Loucy (cell line): ENCODE data around the gene SRRD.
A peak's percentile ranks its signal among the peaks of the same experiment; 100 is the strongest.

Source experiments
- H2AFZ ChIP-seq: fragments of 200-600 bp; sonication (generic); 2 replicates; pipeline ENCODE4 v1.6.0; 2016; ENCODE audit warnings: antibody characterized with exemption, mild to moderate bottlenecking, low read length, moderate library complexity
- H3F3A ChIP-seq: fragments of 200-600 bp; 2 replicates; pipeline ENCODE4 v1.6.0; 2016; ENCODE audit warnings: antibody characterized with exemption, low read depth, mild to moderate bottlenecking
- H3K27me3 ChIP-seq: fragments of 200-600 bp; sonication (generic); 2 replicates; pipeline ENCODE4 v1.6.1; 2014; ENCODE audit warnings: low read length, mild to moderate bottlenecking; ENCODE audit not compliant: insufficient read depth, poor library complexity, severe bottlenecking
- H3K36me3 ChIP-seq: fragments of 200-600 bp; sonication (generic); 2 replicates; pipeline ENCODE4 v1.6.1; 2016; ENCODE audit warnings: low read length; ENCODE audit not compliant: insufficient read depth
- H3K4me1 ChIP-seq: fragments of 200-600 bp; sonication (generic); 2 replicates; pipeline ENCODE4 v1.5.1; 2014; ENCODE audit warnings: low read length, mild to moderate bottlenecking; ENCODE audit not compliant: insufficient read depth, poor library complexity, severe bottlenecking
- H3K4me2 ChIP-seq: fragments of 200-600 bp; sonication (generic); 2 replicates; pipeline ENCODE4 v1.6.0; 2014; ENCODE audit warnings: antibody characterized with exemption, low read length, low read depth, mild to moderate bottlenecking; ENCODE audit not compliant: poor library complexity, severe bottlenecking
- H3K4me3 ChIP-seq: fragments of 200-600 bp; sonication (generic); 2 replicates; pipeline ENCODE4 v1.5.1; 2014; ENCODE audit warnings: low read length, mild to moderate bottlenecking, mixed read lengths; ENCODE audit not compliant: poor library complexity, severe bottlenecking
- H3K79me2 ChIP-seq: fragments of 200-600 bp; sonication (generic); 2 replicates; pipeline ENCODE4 v1.6.1; 2014; ENCODE audit warnings: low read length; ENCODE audit not compliant: insufficient read depth
- H3K9ac ChIP-seq: fragments of 200-600 bp; sonication (generic); 2 replicates; pipeline ENCODE4 v1.6.0; 2014; ENCODE audit warnings: mild to moderate bottlenecking, low read depth, low read length, moderate library complexity; ENCODE audit not compliant: poor library complexity, severe bottlenecking
- H3K9me2 ChIP-seq: fragments of 200-600 bp; sonication (generic); replicated peaks from 2 replicates; pipeline ENCODE4 v1.6.1; 2016; ENCODE audit warnings: low read depth, low read length, mixed read lengths
- H3K9me3 ChIP-seq: fragments of 200-600 bp; sonication (generic); 2 replicates; pipeline ENCODE4 v1.6.1; 2014; ENCODE audit warnings: mild to moderate bottlenecking, antibody characterized with exemption, low read length, low read depth; ENCODE audit not compliant: insufficient read depth
- H4K20me1 ChIP-seq: fragments of 200-600 bp; sonication (generic); 2 replicates; pipeline ENCODE4 v1.6.0; 2014; ENCODE audit warnings: antibody characterized with exemption, low read length, mild to moderate bottlenecking; ENCODE audit not compliant: insufficient read depth, poor library complexity, severe bottlenecking
- CTCF ChIP-seq: fragments of 200-600 bp; sonication (generic); conservative IDR thresholded peaks from 2 replicates; pipeline ENCODE4 v1.5.1; 2014; ENCODE audit warnings: mild to moderate bottlenecking, antibody characterized with exemption, low read length
- EZH2phosphoT487 ChIP-seq: fragments of 200-600 bp; IDR thresholded peaks from 2 replicates; pipeline ENCODE4 v1.6.1; 2018; ENCODE audit warnings: antibody characterized with exemption, mild to moderate bottlenecking, moderate library complexity, borderline replicate concordance

SRRD gene

GRCh38 chr22:26457661-26458272 lies 25.9 kb upstream of the SRRD start:
- TF ChIP-seq CTCF = no peak
- no peak for TF ChIP-seq EZH2phosphoT487
- Histone ChIP-seq H4K20me1 (peaks cover 13% of the 10 kb centered on the region), H3K9ac (no peak overlapping the region), H3K79me2 (peaks cover 20% of the 10 kb centered on the region), H3K4me2 (no peak overlapping the region), H3K36me3 (peaks cover 58% of the 10 kb centered on the region; the same call in 1 of the 2 replicates), H3F3A (no peaks in the 10 kb centered on the region), H3K4me1 (no peaks in the 10 kb centered on the region), H2AFZ (no peak overlapping the region), H3K9me2 (no peaks in the 10 kb centered on the region), H3K9me3 (no peaks in the 10 kb centered on the region), H3K4me3 (no peak overlapping the region), H3K27me3 (no peaks in the 10 kb centered on the region)

GRCh38 chr22:26460202-26460601 lies 23.5 kb upstream of the SRRD start:
- Histone ChIP-seq H3K27me3 (no peaks in the 10 kb centered on the region), H3K79me2 (peaks cover 20% of the 10 kb centered on the region), H2AFZ (no peak overlapping the region), H3K4me3 (no peak overlapping the region), H3K4me2 (no peak overlapping the region), H3K9ac (no peak overlapping the region), H3K9me2 (no peaks in the 10 kb centered on the region), H3K36me3 (peaks cover 63% of the 10 kb centered on the region; the same call in 1 of the 2 replicates), H3K4me1 (no peaks in the 10 kb centered on the region), H3K9me3 (no peaks in the 10 kb centered on the region), H4K20me1 (peaks cover 13% of the 10 kb centered on the region), H3F3A (no peaks in the 10 kb centered on the region)
- TF ChIP-seq CTCF = no peak
- no peak for TF ChIP-seq EZH2phosphoT487

- TF ChIP-seq EZH2phosphoT487 (no peak), CTCF (peak; percentile 96)
- no peak overlapping the region for H2AFZ ChIP-seq
- peaks cover 65% of the 10 kb centered on the region; the same call in 1 of the 2 replicates for H3K36me3 ChIP-seq
- H3K9ac ChIP-seq = no peak overlapping the region
- H3K4me3 ChIP-seq = no peak overlapping the region
- H3K4me2 ChIP-seq = no peak overlapping the region
- H3K27me3 ChIP-seq = no peaks in the 10 kb centered on the region
- no peaks in the 10 kb centered on the region for H3F3A ChIP-seq
- H3K4me1 ChIP-seq = no peaks in the 10 kb centered on the region
- H4K20me1 ChIP-seq = peaks cover 13% of the 10 kb centered on the region
- H3K79me2 ChIP-seq = peaks cover 20% of the 10 kb centered on the region
- H3K9me2 ChIP-seq = no peaks in the 10 kb centered on the region
- H3K9me3 ChIP-seq = no peaks in the 10 kb centered on the region
Observed at GRCh38 chr22:26461188-26461810, 22.4 kb upstream of the SRRD start.
